Smooth muscle cell (in vitro differentiated cells): ENCODE results near the gene DPP6. TPM values are rescaled to one million over a fixed set of nuclear protein-coding genes. Genes with fewer than 3 reads are reported as not detected.

ENCODE experiments used
- DNase-seq: peaks from one replicate; lab custom pipeline; 2025; ENCODE audit not compliant: unreplicated experiment; lab: John Stamatoyannopoulos, UW
- H2AFZ ChIP-seq: fragments of 200-600 bp; sonication (generic); 2 replicates; pipeline ENCODE4 v1.6.0; 2016; ENCODE audit warnings: antibody characterized with exemption, low read depth, mild to moderate bottlenecking
- H3F3A ChIP-seq: fragments of 200-600 bp; sonication (generic); 2 replicates; pipeline ENCODE4 v1.6.0; 2017; ENCODE audit warnings: antibody characterized with exemption, low read depth
- H3K27ac ChIP-seq: fragments of 200-600 bp; sonication (generic); 2 replicates; pipeline ENCODE4 v1.5.1; 2016; ENCODE audit warnings: low read depth, mild to moderate bottlenecking
- H3K27me3 ChIP-seq: fragments of 200-600 bp; sonication (generic); 2 replicates; pipeline ENCODE4 v1.6.1; 2016; ENCODE audit warnings: low read depth, mild to moderate bottlenecking
- H3K36me3 ChIP-seq: fragments of 200-600 bp; sonication (generic); 2 replicates; pipeline ENCODE4 v1.5.1; 2016; ENCODE audit warnings: low read depth
- H3K4me1 ChIP-seq: fragments of 200-600 bp; sonication (generic); 2 replicates; pipeline ENCODE4 v1.5.1; 2016; ENCODE audit warnings: low read depth
- H3K4me2 ChIP-seq: fragments of 200-600 bp; sonication (generic); 2 replicates; pipeline ENCODE4 v1.6.0; 2016; ENCODE audit warnings: mild to moderate bottlenecking
- H3K4me3 ChIP-seq: fragments of 200-600 bp; sonication (generic); 2 replicates; pipeline ENCODE4 v1.5.1; 2016; ENCODE audit warnings: mild to moderate bottlenecking
- H3K79me2 ChIP-seq: fragments of 200-600 bp; sonication (generic); 2 replicates; pipeline ENCODE4 v1.6.0; 2016; ENCODE audit warnings: low read depth, mild to moderate bottlenecking
- H3K9ac ChIP-seq: fragments of 200-600 bp; sonication (generic); 2 replicates; pipeline ENCODE4 v1.6.0; 2016; ENCODE audit warnings: low read depth
- H3K9me3 ChIP-seq: fragments of 200-600 bp; sonication (generic); replicated peaks from 2 replicates; pipeline ENCODE4 v1.5.1; 2016; ENCODE audit warnings: low read depth
- H4K20me1 ChIP-seq: fragments of 200-600 bp; sonication (generic); 2 replicates; pipeline ENCODE4 v1.6.0; 2016; ENCODE audit warnings: low read depth
- WGBS: methylation state at CpG from one replicate; pipeline ENCODE4 v1.1.7; 2016; ENCODE audit warnings: low lambda C conversion rate; 5-methylcytosine and 5-hydroxymethylcytosine counted together
- polyA plus RNA-seq: library from polyadenylated mRNA; unstranded; fragments of >200 nt; fragmentation: Nextera tagmentation; extraction: Ambion mirVana; gene quantifications from 2 replicates; pipeline ENCODE4 v1.2.1, GENCODE V29; 2016
- total RNA-seq: library from RNA; depleted of rRNA; stranded (reverse); fragments of >200 nt; gene quantifications from 2 replicates; pipeline ENCODE4 v1.2.3, GENCODE V29; 2014
- TF ChIP-seq, protein P1 (sequence below): fragments of 200-600 bp; sonication (generic); IDR thresholded peaks from 2 replicates; pipeline ENCODE4 v1.5.1; 2017; ENCODE audit warnings: borderline replicate concordance, mild to moderate bottlenecking, antibody characterized with exemption; ENCODE audit not compliant: insufficient read depth, poor library complexity, severe bottlenecking

Gene DPP6
- total and polyA plus RNA-seq, 2 experiments from 2014 or later: 0.72 TPM; not detected in 1

DNA sequence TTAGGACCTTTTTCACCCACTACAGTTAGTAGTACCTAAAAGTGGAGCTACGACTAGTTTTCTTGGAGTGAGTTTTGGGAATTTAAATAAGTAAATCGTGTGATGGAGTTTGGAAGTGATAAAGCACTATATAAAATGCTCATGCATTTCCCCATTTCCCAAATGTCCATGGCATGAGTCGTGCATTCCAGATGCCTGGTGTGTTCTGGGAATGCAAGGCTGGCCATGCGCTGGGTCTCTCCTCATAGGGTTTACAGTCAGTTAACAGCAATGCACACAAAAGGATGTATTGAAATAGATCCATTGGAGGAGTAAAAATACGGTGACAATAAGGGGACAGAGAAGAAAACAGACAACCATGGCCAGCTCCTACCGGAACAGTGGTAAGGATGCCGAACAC lies 149.8 kb downstream of the DPP6 start:
- no peaks in the 10 kb centered on the region for H3K27me3 ChIP-seq
- H3K4me2 ChIP-seq: no peak overlapping the region
- 75% methylated on average over 7 of the region's 7 CpGs for WGBS
- H3K27ac ChIP-seq: no peak overlapping the region
- DNase-seq: no peak
- H3K79me2 ChIP-seq: no peaks in the 10 kb centered on the region
- no peak overlapping the region for H3K4me3 ChIP-seq
- no peak overlapping the region for H2AFZ ChIP-seq
- no peaks in the 10 kb centered on the region for H4K20me1 ChIP-seq
- H3K36me3 ChIP-seq: no peaks in the 10 kb centered on the region
- no peak overlapping the region for H3K9ac ChIP-seq
- TF ChIP-seq, protein P1, sequence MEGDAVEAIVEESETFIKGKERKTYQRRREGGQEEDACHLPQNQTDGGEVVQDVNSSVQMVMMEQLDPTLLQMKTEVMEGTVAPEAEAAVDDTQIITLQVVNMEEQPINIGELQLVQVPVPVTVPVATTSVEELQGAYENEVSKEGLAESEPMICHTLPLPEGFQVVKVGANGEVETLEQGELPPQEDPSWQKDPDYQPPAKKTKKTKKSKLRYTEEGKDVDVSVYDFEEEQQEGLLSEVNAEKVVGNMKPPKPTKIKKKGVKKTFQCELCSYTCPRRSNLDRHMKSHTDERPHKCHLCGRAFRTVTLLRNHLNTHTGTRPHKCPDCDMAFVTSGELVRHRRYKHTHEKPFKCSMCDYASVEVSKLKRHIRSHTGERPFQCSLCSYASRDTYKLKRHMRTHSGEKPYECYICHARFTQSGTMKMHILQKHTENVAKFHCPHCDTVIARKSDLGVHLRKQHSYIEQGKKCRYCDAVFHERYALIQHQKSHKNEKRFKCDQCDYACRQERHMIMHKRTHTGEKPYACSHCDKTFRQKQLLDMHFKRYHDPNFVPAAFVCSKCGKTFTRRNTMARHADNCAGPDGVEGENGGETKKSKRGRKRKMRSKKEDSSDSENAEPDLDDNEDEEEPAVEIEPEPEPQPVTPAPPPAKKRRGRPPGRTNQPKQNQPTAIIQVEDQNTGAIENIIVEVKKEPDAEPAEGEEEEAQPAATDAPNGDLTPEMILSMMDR: no peak
- no peaks in the 10 kb centered on the region for H3F3A ChIP-seq
- no peaks in the 10 kb centered on the region for H3K4me1 ChIP-seq
- H3K9me3 ChIP-seq: no peaks in the 10 kb centered on the region

DNA sequence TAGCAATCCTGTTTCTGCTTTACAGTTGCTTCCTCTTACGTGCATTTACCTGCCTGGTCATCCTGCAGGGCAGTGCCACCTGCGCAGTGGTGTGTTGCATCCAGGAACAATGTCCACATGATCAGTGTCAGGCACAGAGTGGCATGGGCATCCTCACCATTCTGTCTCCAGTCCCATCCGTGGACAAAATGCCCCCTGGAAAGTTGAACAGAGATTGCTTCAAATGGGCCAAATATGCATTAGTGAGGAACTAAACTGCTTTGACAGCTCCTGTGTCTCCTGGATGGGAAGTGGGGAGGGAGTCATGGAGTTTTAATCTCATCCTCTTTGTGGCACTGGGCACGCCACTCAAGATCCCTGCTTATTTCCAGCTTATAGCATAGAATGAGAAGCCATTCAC lies 151.8 kb downstream of the DPP6 start:
- Histone ChIP-seq H3K4me3 (no peak overlapping the region), H3K9me3 (no peaks in the 10 kb centered on the region), H4K20me1 (no peaks in the 10 kb centered on the region), H3K4me1 (no peaks in the 10 kb centered on the region), H3F3A (no peaks in the 10 kb centered on the region), H3K27ac (no peak overlapping the region), H3K79me2 (no peaks in the 10 kb centered on the region), H3K27me3 (no peaks in the 10 kb centered on the region), H3K9ac (no peak overlapping the region), H3K36me3 (no peaks in the 10 kb centered on the region), H3K4me2 (no peak overlapping the region), H2AFZ (no peak overlapping the region)
- WGBS: 90% methylated on average over 4 of the region's 4 CpGs
- TF ChIP-seq, protein P1: no peak
- no peak for DNase-seq

- TF ChIP-seq, protein P1: no peak
- Histone ChIP-seq H4K20me1 (no peaks in the 10 kb centered on the region), H3K27me3 (no peaks in the 10 kb centered on the region), H3K4me1 (no peaks in the 10 kb centered on the region), H3K4me3 (no peak overlapping the region), H3F3A (no peaks in the 10 kb centered on the region), H3K79me2 (no peaks in the 10 kb centered on the region), H2AFZ (no peak overlapping the region), H3K9me3 (no peaks in the 10 kb centered on the region), H3K36me3 (no peaks in the 10 kb centered on the region), H3K9ac (no peak overlapping the region), H3K4me2 (no peak overlapping the region), H3K27ac (no peak overlapping the region)
- WGBS: 84% methylated on average over 6 of the region's 6 CpGs
- no peak for DNase-seq
Observed at GRCh38 chr7:154212861-154213260, 160.7 kb downstream of the DPP6 start.

DNA sequence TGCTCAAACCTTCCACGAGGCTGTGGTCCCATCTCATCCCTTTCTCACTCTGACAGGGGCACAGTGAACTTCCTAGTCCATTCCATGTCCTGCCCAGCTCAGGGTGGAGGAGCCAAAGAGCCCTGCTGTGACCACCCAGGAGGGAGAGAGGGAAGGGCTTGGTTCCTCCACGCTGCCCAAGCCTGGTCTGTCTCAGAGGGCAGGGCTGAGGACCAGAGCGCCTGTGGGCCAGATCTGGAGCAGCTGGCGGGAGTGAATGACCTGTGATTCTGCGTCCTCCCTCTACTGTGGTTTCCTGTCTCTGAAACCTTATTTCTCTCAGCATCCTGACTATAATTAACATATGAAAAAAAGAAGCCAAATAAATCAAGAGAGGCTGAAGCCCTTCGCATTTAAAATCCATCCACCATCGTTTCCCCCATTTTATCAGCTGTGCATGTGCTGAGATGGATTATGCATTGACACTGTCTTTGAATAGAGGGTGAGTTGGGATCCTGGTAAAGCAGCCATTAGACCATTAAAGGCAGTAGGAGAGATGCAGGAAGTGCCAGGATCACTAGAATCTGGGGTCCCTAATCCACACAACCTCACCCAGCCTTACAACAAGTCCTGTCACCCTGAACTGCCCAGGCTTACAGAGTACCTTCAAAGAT lies 165.6 kb downstream of the DPP6 start:
- Histone ChIP-seq H3K4me1 (no peaks in the 10 kb centered on the region), H4K20me1 (no peaks in the 10 kb centered on the region), H3K4me3 (no peak overlapping the region), H3K9ac (no peak overlapping the region), H3K27me3 (no peaks in the 10 kb centered on the region), H3K36me3 (no peaks in the 10 kb centered on the region), H2AFZ (no peak overlapping the region), H3K79me2 (no peaks in the 10 kb centered on the region), H3K9me3 (no peaks in the 10 kb centered on the region), H3K27ac (no peak overlapping the region), H3F3A (no peaks in the 10 kb centered on the region), H3K4me2 (no peak overlapping the region)
- DNase-seq: no peak
- 82% methylated on average over 7 of the region's 7 CpGs for WGBS
- TF ChIP-seq, protein P1: no peak
